ENCODE measurements around the gene BLTP2. TPM values are rescaled to one million over a fixed set of nuclear protein-coding genes. Genes with fewer than 3 reads are reported as not detected.

The BLTP2 gene
- total RNA-seq (2022; extraction: Qiagen RNA extraction), result 47.0 to 74.8 TPM (median 53.1 TPM) in 5 replicates

GRCh38 chr17:28644787-28645575, at the start of gene BLTP2:
Gene BLTP2, minus strand, starts transcription at chr17:28645158. Its CDS starts 102 bp downstream, at chr17:28645056.

DNA sequence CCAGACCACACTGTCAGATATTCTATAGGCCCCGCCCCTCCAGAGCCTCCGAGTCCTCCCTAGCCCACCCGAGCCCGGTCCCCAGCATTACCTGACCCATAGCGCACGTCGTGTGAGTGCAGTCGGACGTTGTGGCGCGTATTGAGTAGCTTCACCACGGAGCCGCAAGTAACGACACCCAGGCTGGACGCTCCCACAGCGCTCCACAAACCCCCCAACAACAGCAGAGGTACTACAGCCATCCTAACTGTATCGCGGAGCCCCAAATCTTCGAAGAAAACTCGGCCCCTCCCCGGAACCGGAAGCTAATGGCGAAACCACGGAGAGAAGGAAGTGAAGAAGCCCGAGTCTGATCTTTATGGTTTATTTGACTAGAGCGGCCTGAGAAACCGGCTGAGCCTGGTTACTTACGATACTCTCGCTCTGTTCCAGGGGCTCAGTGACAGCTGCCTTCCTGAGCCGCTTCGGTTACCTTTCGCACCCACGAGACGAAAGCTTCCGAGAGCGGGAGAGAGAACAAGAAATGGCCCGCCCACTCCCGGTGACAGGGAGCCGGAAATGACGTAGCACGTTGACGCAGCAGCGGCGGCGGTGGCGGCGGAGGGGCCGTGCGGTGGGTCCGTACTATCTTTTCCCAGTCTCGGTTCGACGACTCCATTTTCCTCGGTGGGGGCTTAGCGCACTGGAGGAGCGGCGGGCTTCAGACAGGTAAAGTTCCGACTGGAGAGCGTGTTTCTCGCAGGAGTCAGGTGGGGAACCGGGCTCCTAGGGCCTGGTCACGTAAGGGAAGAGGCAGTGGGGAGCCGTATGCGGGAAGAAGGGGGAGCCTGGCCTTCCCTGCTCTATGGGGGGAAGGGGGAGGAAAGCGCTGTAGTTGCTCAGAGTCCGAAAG, 16.9 kb upstream of the BLTP2 start, which contains the start of the genes SDF2 and SUPT6H:
TSS of gene SDF2 (minus strand) at position 272 of the 892 bp plus-strand sequence. CDS start at position 242, 30 bp downstream.
TSS of gene SUPT6H (plus strand) at position 571 of the 892 bp plus-strand sequence. CDS start 11,197 bp downstream, outside the sequence.

DNA sequence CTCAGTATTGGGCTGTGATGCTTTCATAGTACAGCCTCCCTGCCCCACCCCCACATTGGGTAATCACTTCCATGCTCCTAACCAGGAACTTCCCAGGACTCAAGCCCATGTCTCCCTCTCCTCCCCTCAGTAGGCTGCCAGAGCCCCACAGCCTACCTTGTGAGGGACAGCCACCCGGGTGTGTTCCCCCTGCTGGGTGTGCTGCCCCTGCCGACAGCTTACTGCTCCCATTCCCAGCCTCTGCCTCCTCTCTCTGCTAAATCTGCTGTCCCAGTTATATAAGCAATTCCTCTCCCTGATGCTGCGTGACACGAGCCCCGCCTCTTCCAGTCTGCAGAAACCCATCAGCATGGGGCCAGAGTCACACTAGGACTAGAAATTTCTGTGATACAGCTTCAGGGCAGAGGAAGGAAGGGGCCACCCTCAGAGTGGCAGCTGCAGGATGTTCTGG, 31.0 kb downstream of the BLTP2 start, which contains the start of gene RSKR:
TSS of gene RSKR (minus strand) at position 255 of the 451 bp plus-strand sequence. CDS start at position 231, 24 bp downstream.

DNA sequence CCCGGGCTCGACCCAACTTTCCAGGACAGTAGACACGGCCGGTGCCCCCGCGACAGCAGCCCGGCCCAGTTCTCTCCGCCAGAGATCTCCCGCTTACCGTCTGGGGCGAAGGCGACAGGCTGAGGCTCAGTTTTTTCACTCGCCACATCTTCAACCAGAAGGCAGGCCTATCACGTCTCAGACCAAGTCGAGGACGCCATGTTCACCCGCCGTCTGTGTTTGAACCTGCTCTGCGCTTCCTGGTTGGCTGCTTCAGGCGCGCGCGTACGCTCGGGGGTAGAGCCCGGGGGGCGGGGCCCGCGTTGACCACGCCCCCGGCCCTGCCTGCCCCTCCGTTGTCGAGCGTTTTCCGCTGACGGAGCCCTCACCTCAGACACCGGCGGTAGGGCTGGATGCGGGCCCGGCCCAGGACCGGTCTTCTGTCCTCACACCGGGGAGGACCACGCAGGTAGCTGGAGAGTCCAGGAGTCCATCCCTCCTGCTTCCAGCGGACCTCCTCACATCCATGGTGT, 46.1 kb downstream of the BLTP2 start, which contains the start of gene SPAG5:
TSS of gene SPAG5 (minus strand) at position 227 of the 512 bp plus-strand sequence. CDS start at position 148, 79 bp downstream.

Other genes starting within 250 kb of the BLTP2 start
- gene SLC46A1, start 238.9 kb downstream of the BLTP2 start, total RNA-seq (2022; extraction: Qiagen RNA extraction), result 15.0 to 19.0 TPM (median 17.1 TPM) in 5 replicates
- 0.05 to 0.21 TPM (median 0.10 TPM) in 5 replicates for gene SLC13A2, start 171.5 kb downstream of the BLTP2 start, total RNA-seq (2022; extraction: Qiagen RNA extraction)
- 0.02 to 0.07 TPM (median 0.03 TPM) in 3 of 5 replicates, not detected in the others for gene FOXN1, start 138.8 kb downstream of the BLTP2 start, total RNA-seq (2022; extraction: Qiagen RNA extraction)
- 22.8 to 31.0 TPM (median 29.7 TPM) in 5 replicates for gene UNC119, start 92.5 kb downstream of the BLTP2 start, total RNA-seq (2022; extraction: Qiagen RNA extraction)
- 56.2 to 63.4 TPM (median 58.3 TPM) in 5 replicates for gene PIGS, start 73.6 kb downstream of the BLTP2 start, total RNA-seq (2022; extraction: Qiagen RNA extraction)
- gene ALDOC, start 68.3 kb downstream of the BLTP2 start, total RNA-seq (2022; extraction: Qiagen RNA extraction), result 1.3 to 2.4 TPM (median 2.0 TPM) in 5 replicates
- 62.3 to 70.8 TPM (median 69.3 TPM) in 5 replicates for gene SPAG5, start 46.1 kb downstream of the BLTP2 start, total RNA-seq (2022; extraction: Qiagen RNA extraction)
- gene RSKR, start 31.0 kb downstream of the BLTP2 start, total RNA-seq (2022; extraction: Qiagen RNA extraction), result 2.7 to 3.6 TPM (median 2.9 TPM) in 5 replicates
- gene SDF2, start 16.7 kb upstream of the BLTP2 start, total RNA-seq (2022; extraction: Qiagen RNA extraction), result 78.3 to 83.2 TPM (median 82.4 TPM) in 5 replicates
- gene SUPT6H, start 17.0 kb upstream of the BLTP2 start, total RNA-seq (2022; extraction: Qiagen RNA extraction), result 63.8 to 70.4 TPM (median 69.6 TPM) in 5 replicates
- 1.00 to 1.4 TPM (median 1.3 TPM) in 5 replicates for gene PROCA1, start 66.7 kb upstream of the BLTP2 start, total RNA-seq (2022; extraction: Qiagen RNA extraction)
- gene RAB34, start 72.7 kb upstream of the BLTP2 start, total RNA-seq (2022; extraction: Qiagen RNA extraction), result 208 to 235 TPM (median 232 TPM) in 5 replicates
- gene RPL23A, start 74.8 kb upstream of the BLTP2 start, total RNA-seq (2022; extraction: Qiagen RNA extraction), result 1,734 to 2,333 TPM (median 2,200 TPM) in 5 replicates
- gene TLCD1, start 81.1 kb upstream of the BLTP2 start, total RNA-seq (2022; extraction: Qiagen RNA extraction), result 28.7 to 45.6 TPM (median 42.9 TPM) in 5 replicates
- gene NEK8, start 83.6 kb upstream of the BLTP2 start, total RNA-seq (2022; extraction: Qiagen RNA extraction), result 3.4 to 4.6 TPM (median 4.0 TPM) in 5 replicates
- gene TRAF4, start 98.9 kb upstream of the BLTP2 start, total RNA-seq (2022; extraction: Qiagen RNA extraction), result 59.0 to 80.7 TPM (median 75.0 TPM) in 5 replicates
- gene FAM222B, start 197.6 kb upstream of the BLTP2 start, total RNA-seq (2022; extraction: Qiagen RNA extraction), result 37.5 to 44.3 TPM (median 41.1 TPM) in 5 replicates
- 77.4 to 89.4 TPM (median 84.1 TPM) in 5 replicates for gene ERAL1, start 209.9 kb upstream of the BLTP2 start, total RNA-seq (2022; extraction: Qiagen RNA extraction)